Type B pancreatic cell (in vitro differentiated cells): ENCODE results near the gene FKBP1B. TPM values are rescaled to one million over a fixed set of nuclear protein-coding genes. Genes with fewer than 3 reads are reported as not detected.

ENCODE experiments used
- DNase-seq: peaks from one replicate; pipeline ENCODE4 v3.0.0; 2021; ENCODE audit warnings: mixed read lengths; ENCODE audit not compliant: unreplicated experiment; ENCODE audit errors: extremely low spot score
- H3K27ac Mint-ChIP-seq: 2 replicates; pipeline ENCODE4 v1.8.0; 2021; ENCODE audit warnings: mild to moderate bottlenecking, mixed read lengths
- H3K27me3 Mint-ChIP-seq: 2 replicates; pipeline ENCODE4 v1.8.0; 2021; ENCODE audit warnings: mixed read lengths
- H3K36me3 Mint-ChIP-seq: 2 replicates; pipeline ENCODE4 v1.8.0; 2021; ENCODE audit warnings: mixed read lengths
- H3K4me1 Mint-ChIP-seq: one replicate; pipeline ENCODE4 v1.8.0; 2021; ENCODE audit warnings: mixed read lengths; ENCODE audit not compliant: unreplicated experiment
- H3K4me3 Mint-ChIP-seq: 2 replicates; pipeline ENCODE4 v1.8.0; 2021; ENCODE audit warnings: mild to moderate bottlenecking, mixed read lengths
- H3K9me3 Mint-ChIP-seq: 2 replicates; pipeline ENCODE4 v1.8.0; 2021; ENCODE audit warnings: mixed read lengths
- CTCF ChIP-seq: fragments of 200-600 bp; sonication (generic); conservative IDR thresholded peaks from 2 replicates; pipeline ENCODE4 v1.5.0; 2021; ENCODE audit warnings: antibody characterized with exemption, mild to moderate bottlenecking
- long read RNA-seq: library from polyadenylated mRNA; unstranded; transcript quantifications from one replicate; pipeline ENCODE4 v2.0.0, GENCODE V29; 2020
- total RNA-seq: library from RNA; stranded (reverse); gene quantifications from 2 replicates; pipeline ENCODE4 v1.2.1, GENCODE V29; 2021; ENCODE audit warnings: low replicate concordance

Gene FKBP1B
- 19.0 and 23.0 TPM in 2 replicates for total RNA-seq
- long read RNA-seq, partial matches to known transcripts, result 0 of 2 reads
- long read RNA-seq, other reads (novel, unspliced or antisense), result 1 of 2 reads

- H3K4me1 Mint-ChIP-seq, result peaks cover 15% of the 10 kb centered on the region
- no peaks in the 10 kb centered on the region for H3K27me3 Mint-ChIP-seq
- peaks cover 4% of the 10 kb centered on the region for H3K36me3 Mint-ChIP-seq
- H3K27ac Mint-ChIP-seq, result no peak within 1 kb of the TSS
- no peak for TF ChIP-seq CTCF
- DNase-seq, result peak; percentile 79
- peak within 1 kb of the TSS; percentile 59 for H3K4me3 Mint-ChIP-seq
- H3K9me3 Mint-ChIP-seq, result no peaks in the 10 kb centered on the region
Observed at GRCh38 chr2:24049485-24050021, at the start of gene FKBP1B. Gene FKBP1B (plus strand): TSS chr2:24049741. CDS start chr2:24049850, 109 bp downstream.

GRCh38 chr2:24007693-24008092 is 41.8 kb upstream of the FKBP1B start:
- H3K9me3 Mint-ChIP-seq, result no peaks in the 10 kb centered on the region
- H3K36me3 Mint-ChIP-seq, result no peaks in the 10 kb centered on the region
- no peak overlapping the region for H3K4me3 Mint-ChIP-seq
- TF ChIP-seq CTCF, result no peak
- H3K27me3 Mint-ChIP-seq, result peaks cover 36% of the 10 kb centered on the region
- H3K4me1 Mint-ChIP-seq, result no peaks in the 10 kb centered on the region
- no peak overlapping the region for H3K27ac Mint-ChIP-seq
- DNase-seq, result no peak

- H3K4me3 Mint-ChIP-seq, result peak overlapping the region; percentile 65
- no peak for DNase-seq
Observed at GRCh38 chr2:24008672-24009366, 40.7 kb upstream of the FKBP1B start.

GRCh38 chr2:24009367-24009679 is 40.2 kb upstream of the FKBP1B start:
- DNase-seq, result no peak
- Mint-ChIP-seq H3K27me3 (peaks cover 40% of the 10 kb centered on the region), H3K9me3 (no peaks in the 10 kb centered on the region), H3K4me1 (no peaks in the 10 kb centered on the region), H3K36me3 (no peaks in the 10 kb centered on the region), H3K27ac (no peak overlapping the region), H3K4me3 (peak overlapping the region; percentile 65)
- TF ChIP-seq CTCF, result no peak

More at GRCh38 chr2:24008672-24009366, 40.7 kb upstream of the FKBP1B start:
- no peaks in the 10 kb centered on the region for H3K4me1 Mint-ChIP-seq
- H3K9me3 Mint-ChIP-seq, result no peaks in the 10 kb centered on the region
- peaks cover 40% of the 10 kb centered on the region for H3K27me3 Mint-ChIP-seq
- H3K36me3 Mint-ChIP-seq, result no peaks in the 10 kb centered on the region
- TF ChIP-seq CTCF, result no peak
- no peak overlapping the region for H3K27ac Mint-ChIP-seq

- no peaks in the 10 kb centered on the region for H3K36me3 Mint-ChIP-seq
- no peaks in the 10 kb centered on the region for H3K9me3 Mint-ChIP-seq
- H3K4me1 Mint-ChIP-seq, result no peaks in the 10 kb centered on the region
- H3K27ac Mint-ChIP-seq, result no peak within 1 kb of the TSS
- TF ChIP-seq CTCF, result no peak
- H3K4me3 Mint-ChIP-seq, result peak within 1 kb of the TSS; percentile 65
- DNase-seq, result no peak
- peaks cover 40% of the 10 kb centered on the region for H3K27me3 Mint-ChIP-seq
Observed at GRCh38 chr2:24009680-24010476, 39.7 kb upstream of the FKBP1B start, which contains the start of gene MFSD2B. Gene MFSD2B (plus strand): TSS chr2:24010085. CDS start chr2:24010097, 12 bp downstream.
